ENCODE data around the gene ZWILCH.
A peak's percentile ranks its signal among the peaks of the same experiment; 100 is the strongest.

GRCh38 chr15:66504563-66505429, at the start of gene ZWILCH, which contains the start of gene RPL4:
- TF ChIP-seq CTCF (IDR thresholded peaks at IDR 0.05) (peak in 2 of 3 donors; percentile 25 to 52), EP300 (IDR thresholded peaks at IDR 0.05) (no peak)

Measured in ovary (tissue), 3 donors.